ENCODE data around the gene ID2. TPM values are rescaled to one million over a fixed set of nuclear protein-coding genes. Genes with fewer than 3 reads are reported as not detected.

Gene ID2
- total RNA-seq, 1 donor from 2014 or later: 28.3 TPM

GRCh38 chr2:8697190-8697589 is 15.3 kb downstream of the ID2 start:
- no peak for TF ChIP-seq CTCF (conservative IDR thresholded peaks at IDR 0.05; ENCODE audit: low read depth, low read length)
- H3K4me3 ChIP-seq (ENCODE audit: low read depth, low read length): no peak overlapping the region
- no peak for DNase-seq (ENCODE audit: low read depth)

GRCh38 chr2:8699839-8700238 is 18.0 kb downstream of the ID2 start:
- H3K4me3 ChIP-seq (ENCODE audit: low read depth, low read length): no peak overlapping the region
- TF ChIP-seq CTCF (conservative IDR thresholded peaks at IDR 0.05; ENCODE audit: low read depth, low read length): no peak
- no peak for DNase-seq (ENCODE audit: low read depth)

- H3K4me3 ChIP-seq (ENCODE audit: low read depth, low read length): no peak overlapping the region
- TF ChIP-seq CTCF (conservative IDR thresholded peaks at IDR 0.05; ENCODE audit: low read depth, low read length): no peak
- no peak for DNase-seq (ENCODE audit: low read depth)
These were observed 20.0 kb downstream of the ID2 start for GRCh38 chr2:8701681-8702379.

- no peak for DNase-seq (ENCODE audit: low read depth)
- TF ChIP-seq CTCF (conservative IDR thresholded peaks at IDR 0.05; ENCODE audit: low read depth, low read length): no peak
These were observed 23.1 kb downstream of the ID2 start for GRCh38 chr2:8704906-8705305.

GRCh38 chr2:8709611-8710010 is 27.8 kb downstream of the ID2 start:
- H3K4me3 ChIP-seq (ENCODE audit: low read depth, low read length): no peak overlapping the region
- TF ChIP-seq CTCF (conservative IDR thresholded peaks at IDR 0.05; ENCODE audit: low read depth, low read length): no peak
- DNase-seq (ENCODE audit: low read depth): no peak

More at GRCh38 chr2:8704906-8705305, 23.1 kb downstream of the ID2 start:
- no peak overlapping the region for H3K4me3 ChIP-seq (ENCODE audit: low read depth, low read length)

- no peak overlapping the region for H3K4me3 ChIP-seq (ENCODE audit: low read depth, low read length)
- TF ChIP-seq CTCF (conservative IDR thresholded peaks at IDR 0.05; ENCODE audit: low read depth, low read length): no peak
- no peak for DNase-seq (ENCODE audit: low read depth)
These were observed 29.1 kb downstream of the ID2 start for GRCh38 chr2:8710951-8711350.

- no peak for DNase-seq (ENCODE audit: low read depth)
- no peak overlapping the region for H3K4me3 ChIP-seq (ENCODE audit: low read depth, low read length)
- TF ChIP-seq CTCF (conservative IDR thresholded peaks at IDR 0.05; ENCODE audit: low read depth, low read length): no peak
These were observed 32.4 kb downstream of the ID2 start for GRCh38 chr2:8714283-8714682.
